T-helper 2 cell treated with Interferon-gamma antibody and Interleukin-4, amounts not matched to agents 100 ng/mL and 5 ng/mL, for 36 hours (primary cell): ENCODE results near the gene ZBED4. TPM values are rescaled to one million over a fixed set of nuclear protein-coding genes. Genes with fewer than 3 reads are reported as not detected.

Source experiments
- intact Hi-C: fragments of 100-400 bp; cut with micrococcal nuclease; formaldehyde crosslinking; loops from one replicate; pipeline ENCODE4 v1.15.1; 2023
- total RNA-seq: library from RNA; stranded (reverse); gene quantifications from 2 replicates; pipeline ENCODE4 v1.2.3, GENCODE V29; 2022

Gene ZBED4
- total RNA-seq, 1 donor from 2014 or later, result 24.0 TPM

GRCh38 chr22:49850959-49851802 is 2.5 kb upstream of the ZBED4 start:
- intact Hi-C loops, result loop anchor here (5.0 kb wide), 2 partner anchors 44 to 731 kb away; partner anchors contain the start of gene CHKB

DNA sequence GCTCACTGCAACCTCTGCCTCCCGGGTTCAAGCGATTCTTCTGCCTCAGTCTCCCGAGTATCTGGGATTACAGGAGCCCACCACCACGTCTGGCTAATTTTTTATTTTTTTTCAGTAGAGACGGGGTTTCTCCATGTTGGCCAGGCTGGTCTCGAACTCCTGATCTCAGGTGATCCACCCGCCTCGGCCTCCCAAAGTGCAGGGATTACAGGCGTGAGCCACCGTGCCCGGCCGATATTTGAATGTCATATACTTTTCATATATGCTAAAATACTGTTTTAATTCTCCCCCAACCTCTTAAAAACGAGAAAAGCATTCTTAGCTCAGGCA is 1.1 kb upstream of the ZBED4 start:
- intact Hi-C loops, result loop anchor here (2.0 to 5.0 kb wide), 3 partner anchors 26 to 730 kb away; partner anchors contain the start of genes BRD1 and CHKB

DNA sequence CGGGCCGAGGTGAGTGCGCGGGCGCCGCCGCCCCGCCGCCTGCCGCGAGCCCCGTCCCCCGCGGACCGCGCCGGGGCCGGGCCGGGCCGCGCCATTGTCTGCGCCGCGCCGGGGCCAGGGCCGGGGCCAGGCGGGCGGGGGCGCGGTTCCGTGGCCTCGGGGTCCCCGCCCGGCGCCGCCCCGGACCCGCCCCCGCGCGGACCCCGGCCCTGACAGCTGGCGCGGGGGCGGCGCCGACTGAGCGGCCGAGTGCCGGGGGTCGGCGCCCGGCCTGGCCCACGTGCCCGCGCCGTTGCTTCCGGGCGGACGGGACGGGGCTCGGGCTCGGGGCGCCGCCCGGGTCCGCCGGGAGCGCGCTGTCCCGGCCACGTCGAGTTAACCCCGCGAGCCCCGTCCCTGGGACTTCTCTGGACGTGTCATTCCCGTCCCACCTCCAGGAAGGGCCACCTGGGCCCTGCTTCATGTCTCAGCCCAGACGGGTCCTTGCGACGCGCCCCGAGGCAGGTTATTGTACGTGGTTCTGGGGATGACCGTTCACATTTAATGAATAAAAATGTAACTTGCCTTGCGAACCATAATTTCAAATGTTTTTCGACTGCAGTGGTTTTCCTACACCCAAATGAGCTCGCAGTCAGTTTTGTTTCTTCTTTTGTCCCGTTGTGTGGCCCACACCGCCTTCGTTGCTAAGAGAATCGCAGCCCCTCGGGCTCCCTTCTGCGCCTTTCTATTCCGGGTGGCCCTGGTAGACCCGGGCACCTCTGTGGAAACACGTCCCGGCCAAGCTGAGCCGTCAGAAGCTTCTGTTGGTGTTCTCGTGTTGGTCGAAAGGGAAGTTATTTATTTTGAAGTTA is 562 bp downstream of the ZBED4 start:
- intact Hi-C loops, result loop anchor here (1.0 to 5.0 kb wide), 6 partner anchors 15 to 728 kb away; partner anchors contain the start of genes ALG12, BRD1, CHKB and CRELD2

- intact Hi-C loops, result loop anchor here (2.0 kb wide), 1 partner anchor 15 kb away; no protein-coding TSS in a partner anchor
Observed at GRCh38 chr22:49855251-49855911, 1.7 kb downstream of the ZBED4 start.

DNA sequence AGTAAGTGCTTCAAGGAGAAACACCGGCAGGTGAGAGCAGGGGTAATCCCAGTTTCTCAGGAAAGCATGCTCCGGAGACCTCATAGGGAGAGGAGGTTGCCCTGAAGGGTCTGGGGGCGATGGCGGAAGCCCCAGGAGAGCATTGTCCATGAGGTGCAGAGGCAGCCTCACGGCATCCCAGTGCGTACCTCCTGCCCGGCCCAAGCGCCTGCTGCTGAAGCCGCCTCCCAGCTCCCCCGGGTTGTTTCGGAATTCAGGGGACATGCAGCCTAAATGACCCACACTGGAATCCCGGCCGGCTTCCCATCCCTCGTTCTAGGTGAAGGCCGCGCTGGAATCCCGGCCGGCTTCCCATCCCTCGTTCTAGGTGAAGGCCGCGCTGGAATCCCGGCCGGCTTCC is 2.7 kb downstream of the ZBED4 start:
- intact Hi-C loops, result no loop called here

- intact Hi-C loops, result no loop called here
Observed at GRCh38 chr22:49856766-49857618, 3.3 kb downstream of the ZBED4 start.

DNA sequence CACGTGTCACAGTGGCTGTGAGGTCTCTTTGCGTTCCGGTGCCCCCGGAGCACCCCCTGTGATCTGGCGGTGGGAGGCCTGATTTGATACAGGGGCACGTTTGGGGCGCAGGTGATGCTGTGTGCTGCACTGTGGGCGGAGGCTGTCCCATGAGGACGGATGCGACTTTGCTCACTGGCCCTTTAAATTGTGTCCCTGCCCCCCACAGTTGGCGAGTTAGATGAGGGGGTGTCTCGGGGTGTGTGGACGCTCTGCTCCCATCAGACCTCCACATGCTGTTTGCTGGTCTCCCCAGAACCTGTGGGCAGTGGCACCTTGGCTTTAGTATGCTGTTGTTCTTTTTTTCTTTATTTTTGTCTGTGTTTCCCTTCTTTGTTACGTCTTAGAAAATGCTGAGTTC is 5.2 kb downstream of the ZBED4 start:
- intact Hi-C loops, result no loop called here

DNA sequence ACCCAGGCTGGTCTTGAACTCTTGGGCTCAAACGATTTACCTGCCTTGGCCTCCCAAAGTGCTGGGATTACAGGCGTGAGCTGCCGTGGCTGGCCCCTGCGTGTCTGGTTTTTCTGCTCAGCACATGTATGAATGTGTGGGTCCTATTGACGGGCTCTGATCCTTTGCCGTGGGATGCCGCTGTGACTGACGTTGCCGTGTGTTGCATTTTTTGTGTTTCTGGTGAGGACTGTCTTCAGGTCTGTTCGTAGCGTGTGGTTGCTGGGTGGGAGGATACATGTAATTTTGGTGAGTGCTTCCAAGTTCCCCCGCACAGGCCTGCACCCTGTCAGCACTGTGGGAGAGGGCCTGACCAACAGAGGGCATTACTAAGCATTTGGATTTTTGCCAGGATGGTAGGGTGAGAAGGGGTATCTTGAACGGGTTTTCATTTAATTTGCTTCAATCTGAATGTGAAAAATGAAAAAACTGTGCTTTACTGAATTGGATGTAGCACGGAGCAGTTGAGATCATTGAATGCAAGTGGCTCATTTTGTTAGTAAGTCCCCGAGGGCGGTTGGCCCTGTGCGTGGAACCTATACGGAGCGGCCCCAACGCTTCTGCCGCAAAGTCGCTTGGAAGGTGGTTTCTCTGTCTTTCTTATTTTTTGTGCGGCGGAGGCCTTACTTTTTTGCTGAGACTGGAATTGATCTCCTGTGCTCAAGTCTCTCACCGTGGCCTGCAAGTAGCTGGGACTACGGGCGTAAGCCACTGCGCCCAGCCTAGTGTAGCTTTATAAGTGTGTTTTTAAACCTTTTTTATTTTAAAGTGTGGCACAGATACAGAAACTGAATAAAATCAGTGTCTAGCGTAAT is 8.2 kb downstream of the ZBED4 start:
- intact Hi-C loops, result no loop called here

- intact Hi-C loops, result no loop called here
Observed at GRCh38 chr22:49862496-49862776, 8.8 kb downstream of the ZBED4 start.

GRCh38 chr22:49863931-49864330 is 10.3 kb downstream of the ZBED4 start:
- intact Hi-C loops, result no loop called here

DNA sequence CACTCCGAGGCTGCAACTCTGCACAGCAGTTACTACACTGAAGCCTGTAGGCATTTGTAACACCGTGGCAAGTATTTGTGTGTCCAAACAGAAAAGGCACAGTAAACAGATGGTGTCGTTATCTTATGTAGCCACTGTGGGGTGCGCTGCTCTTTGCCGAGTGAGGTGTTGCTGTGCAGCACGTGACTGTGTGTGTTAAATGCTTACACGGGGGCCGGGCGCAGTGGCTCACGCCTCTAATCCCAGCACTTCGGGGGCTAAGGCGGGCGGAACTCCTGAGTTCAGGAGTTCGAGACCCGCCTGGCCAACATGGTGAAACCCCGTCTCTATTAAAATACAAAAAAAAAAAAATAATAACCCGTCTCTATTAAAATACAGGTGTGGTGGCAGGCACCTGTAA is 11.5 kb downstream of the ZBED4 start:
- intact Hi-C loops, result no loop called here

DNA sequence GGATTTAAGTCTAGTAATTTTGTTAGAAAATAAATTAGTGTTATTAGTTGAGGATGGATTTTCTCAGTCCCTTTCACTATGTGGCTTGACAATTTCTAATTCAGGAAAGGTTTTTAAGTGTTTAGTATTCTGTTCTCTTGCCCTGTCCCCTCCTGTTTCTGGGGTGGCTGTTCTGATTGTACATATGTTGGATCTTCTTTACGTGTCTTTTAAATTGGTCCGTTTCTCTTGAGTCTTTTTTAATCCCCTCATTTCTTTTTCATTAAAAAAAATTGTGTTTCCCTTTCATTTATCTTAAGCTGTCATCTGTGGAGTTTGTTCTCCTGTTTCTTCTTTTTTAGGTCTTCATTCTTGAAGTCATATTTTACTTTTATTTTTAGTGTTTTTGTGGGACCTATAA is 12.5 kb downstream of the ZBED4 start:
- intact Hi-C loops, result no loop called here

DNA sequence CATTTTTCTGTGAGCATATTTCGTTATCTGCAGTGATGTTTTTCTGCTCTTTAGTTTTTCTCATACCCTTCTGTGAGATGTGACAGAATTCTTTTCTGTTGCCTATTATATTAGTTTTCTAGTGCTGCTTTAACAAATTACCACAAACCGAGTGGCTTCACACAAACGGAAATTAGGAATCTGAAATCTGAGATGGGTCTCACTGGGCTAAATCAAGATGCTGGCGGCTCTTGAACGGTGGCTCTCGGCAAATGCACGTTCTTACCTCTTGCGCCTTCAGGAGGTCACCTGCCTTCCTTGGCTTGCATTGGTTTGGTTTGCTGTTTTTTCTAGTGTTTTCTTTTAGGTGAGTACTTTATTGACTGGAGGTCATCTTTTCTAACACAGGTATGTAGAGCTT is 13.0 kb downstream of the ZBED4 start:
- intact Hi-C loops, result no loop called here

DNA sequence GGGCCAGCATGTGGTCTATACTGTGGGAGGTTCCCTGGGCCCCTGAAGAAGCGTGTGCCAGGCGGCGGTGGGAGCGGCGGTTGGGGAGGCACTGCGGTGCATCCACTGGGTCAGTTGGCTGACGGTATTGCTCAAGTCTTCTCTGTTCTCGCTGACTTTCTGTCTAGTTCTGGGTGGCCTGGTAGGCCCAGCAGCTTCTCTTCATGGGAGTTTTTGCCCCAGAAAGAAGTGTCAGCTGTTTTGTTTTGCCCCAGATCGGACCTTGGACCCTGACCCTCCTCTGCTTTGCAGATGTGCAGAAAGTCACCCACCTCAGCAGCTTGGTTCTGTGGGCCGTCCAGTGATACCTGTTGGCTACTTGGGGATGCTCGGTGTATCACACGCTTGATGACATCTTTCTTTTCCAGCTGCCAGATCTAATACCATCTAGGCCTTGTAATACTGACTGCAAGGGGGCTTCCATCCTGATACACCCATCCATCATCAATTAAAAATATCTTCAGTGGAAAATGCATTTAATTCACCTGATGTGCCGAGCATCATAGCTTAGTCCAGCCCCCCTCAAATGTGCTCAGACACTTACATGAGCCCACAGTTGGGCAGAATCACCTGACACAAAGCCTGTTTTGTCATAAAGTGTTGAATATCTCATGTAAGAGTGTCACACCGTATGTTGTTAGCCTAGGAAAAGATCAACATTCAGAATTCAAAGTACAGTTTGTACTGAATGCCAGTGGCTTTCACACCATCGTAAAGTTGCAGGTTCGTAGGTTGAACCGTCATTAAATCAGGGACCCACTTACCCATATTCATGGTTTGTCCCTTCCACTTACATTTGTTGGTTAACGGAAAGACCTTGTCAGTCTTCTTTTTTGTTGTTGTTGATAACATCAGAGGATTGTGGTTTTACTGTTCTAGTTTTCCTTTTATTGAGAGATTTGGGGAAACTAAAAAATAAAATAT is 13.9 kb downstream of the ZBED4 start:
- intact Hi-C loops, result no loop called here

DNA sequence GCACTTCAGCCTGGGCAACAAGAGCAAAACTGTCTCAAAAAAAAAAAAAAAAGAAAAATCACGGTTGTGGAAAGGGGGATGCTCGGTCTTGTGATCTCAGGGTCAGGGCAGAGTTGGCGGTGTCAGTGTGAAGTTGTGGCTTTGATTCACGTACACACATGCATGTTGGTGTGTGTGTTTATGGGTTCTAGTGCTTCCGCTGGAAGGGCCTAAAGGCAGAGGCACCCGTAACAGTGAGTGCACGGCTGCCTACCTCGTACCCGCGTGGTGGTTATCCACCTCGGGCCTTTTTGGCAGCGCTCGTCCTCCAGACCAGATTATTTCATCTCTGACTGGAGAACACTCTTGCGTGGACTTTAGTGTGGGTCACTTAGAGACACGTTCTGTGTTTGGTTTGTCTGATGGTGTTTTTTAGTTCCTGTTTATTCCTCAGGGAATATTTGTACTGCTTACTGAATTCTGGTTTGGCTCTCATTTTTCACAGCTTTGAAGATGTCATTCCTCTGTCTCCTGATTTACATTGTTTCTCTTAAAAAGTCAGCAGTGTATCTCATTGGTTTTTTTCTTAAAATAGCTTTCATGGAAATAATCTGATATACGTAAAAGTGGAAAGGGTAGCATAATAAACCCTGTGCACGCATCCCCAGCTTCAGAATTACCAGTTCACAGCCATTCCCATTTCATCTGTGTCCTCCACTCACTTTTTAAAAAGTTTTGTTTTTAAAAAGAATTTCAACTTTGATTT is 15.6 kb downstream of the ZBED4 start:
- intact Hi-C loops, result no loop called here

DNA sequence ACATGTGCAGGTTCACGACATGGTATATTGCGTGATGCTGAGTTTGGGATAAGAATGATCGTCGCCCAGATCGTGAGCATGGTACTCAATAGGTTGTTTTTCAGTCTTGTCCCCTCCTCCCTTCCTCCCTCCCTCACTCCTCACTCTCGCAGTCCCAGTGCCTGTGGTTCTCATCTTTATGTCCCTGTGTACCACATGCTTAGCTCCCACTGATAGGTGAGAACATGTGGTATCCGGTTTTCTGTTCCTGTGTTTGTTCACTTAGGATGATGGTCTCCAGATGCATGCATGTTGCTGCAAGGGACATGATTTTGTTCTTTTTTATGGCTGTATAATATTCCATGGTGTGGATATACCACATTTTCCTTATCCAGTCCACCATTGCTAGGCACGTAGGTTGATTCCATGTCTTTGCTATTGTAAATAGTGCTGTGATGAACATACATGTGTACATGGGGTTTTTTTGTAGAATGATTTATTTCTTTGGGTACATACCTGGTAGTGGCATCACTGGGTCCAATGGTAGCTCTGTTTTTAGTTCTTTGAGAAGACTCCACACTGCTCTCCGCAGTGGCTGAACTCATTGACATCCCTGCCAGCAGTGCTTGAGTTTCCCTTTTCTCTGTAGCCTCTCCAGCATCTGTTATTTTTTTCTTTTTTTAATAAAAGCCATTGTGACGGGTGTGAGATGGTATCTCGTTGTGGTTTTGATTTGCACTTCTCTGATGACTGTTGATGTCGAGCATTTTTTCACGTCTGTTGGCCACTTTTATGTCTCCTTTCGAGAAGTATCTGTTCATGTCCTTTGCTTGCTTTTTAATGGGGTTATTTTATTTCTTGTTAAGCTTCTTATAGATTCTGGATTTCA is 16.4 kb downstream of the ZBED4 start:
- intact Hi-C loops, result loop anchor here (2.0 kb wide), 1 partner anchor 15 kb away; no protein-coding TSS in a partner anchor

GRCh38 chr22:49871482-49871881 is 17.8 kb downstream of the ZBED4 start:
- intact Hi-C loops, result loop anchor here (2.0 kb wide), 1 partner anchor 17 kb away; no protein-coding TSS in a partner anchor
